ENCODE data around the gene PMF1.

The PMF1 gene

GRCh38 chr1:156238248-156238647, 25.4 kb downstream of the PMF1 start:
- DNase-seq (ENCODE audit: low spot score): no peak

GRCh38 chr1:156241311-156241811, 28.6 kb downstream of the PMF1 start:
- no peak for DNase-seq (ENCODE audit: low spot score)

- DNase-seq (ENCODE audit: low spot score): no peak
Measured at GRCh38 chr1:156241926-156242325, 29.1 kb downstream of the PMF1 start, which contains the start of gene BGLAP. BGLAP (plus strand) TSS chr1:156242184; CDS start chr1:156242232, 48 bp downstream.

- no peak for DNase-seq (ENCODE audit: low spot score)
Measured at GRCh38 chr1:156242738-156243137, 29.9 kb downstream of the PMF1 start.

GRCh38 chr1:156244126-156244525, 31.3 kb downstream of the PMF1 start:
- DNase-seq (ENCODE audit: low spot score): no peak

GRCh38 chr1:156244712-156245111, 31.9 kb downstream of the PMF1 start:
- DNase-seq (ENCODE audit: low spot score): no peak

- no peak for DNase-seq (ENCODE audit: low spot score)
Measured at GRCh38 chr1:156245451-156246232, 32.8 kb downstream of the PMF1 start.

GRCh38 chr1:156246241-156246780, 33.5 kb downstream of the PMF1 start:
- DNase-seq (ENCODE audit: low spot score): no peak

GRCh38 chr1:156246781-156247459, 34.1 kb downstream of the PMF1 start:
- no peak for DNase-seq (ENCODE audit: low spot score)

GRCh38 chr1:156247460-156248322, 34.9 kb downstream of the PMF1 start, which contains the start of gene PAQR6:
PAQR6 (minus strand) TSS chr1:156248056; CDS start chr1:156246731, 1,325 bp downstream.
- no peak for DNase-seq (ENCODE audit: low spot score)

- no peak for DNase-seq (ENCODE audit: low spot score)
Measured at GRCh38 chr1:156248323-156248683, 35.5 kb downstream of the PMF1 start.

GRCh38 chr1:156249593-156249992, 36.8 kb downstream of the PMF1 start:
- no peak for DNase-seq (ENCODE audit: low spot score)

- no peak for DNase-seq (ENCODE audit: low spot score)
Measured at GRCh38 chr1:156251527-156251926, 38.7 kb downstream of the PMF1 start.

- no peak for DNase-seq (ENCODE audit: low spot score)
Measured at GRCh38 chr1:156253634-156254033, 40.8 kb downstream of the PMF1 start.

GRCh38 chr1:156257711-156258110, 44.9 kb downstream of the PMF1 start:
- DNase-seq (ENCODE audit: low spot score): no peak

- DNase-seq (ENCODE audit: low spot score): no peak
Measured at GRCh38 chr1:156258859-156259258, 46.1 kb downstream of the PMF1 start.

- no peak for DNase-seq (ENCODE audit: low spot score)
Measured at GRCh38 chr1:156259805-156260204, 47.0 kb downstream of the PMF1 start.

- no peak for DNase-seq (ENCODE audit: low spot score)
Measured at GRCh38 chr1:156260896-156261295, 48.1 kb downstream of the PMF1 start.

GRCh38 chr1:156262461-156263287, 49.9 kb downstream of the PMF1 start:
- DNase-seq (ENCODE audit: low spot score): no peak

- no peak for DNase-seq (ENCODE audit: low spot score)
Measured at GRCh38 chr1:156263288-156263655, 50.5 kb downstream of the PMF1 start.

- no peak for DNase-seq (ENCODE audit: low spot score)
Measured at GRCh38 chr1:156266051-156266450, 53.2 kb downstream of the PMF1 start.
